ENCODE measurements around the gene IFNAR1. TPM values are rescaled to one million over a fixed set of nuclear protein-coding genes. Genes with fewer than 3 reads are reported as not detected.

The IFNAR1 gene
- total RNA-seq, 1 donor from 2014 or later, result 20.4 TPM

DNA sequence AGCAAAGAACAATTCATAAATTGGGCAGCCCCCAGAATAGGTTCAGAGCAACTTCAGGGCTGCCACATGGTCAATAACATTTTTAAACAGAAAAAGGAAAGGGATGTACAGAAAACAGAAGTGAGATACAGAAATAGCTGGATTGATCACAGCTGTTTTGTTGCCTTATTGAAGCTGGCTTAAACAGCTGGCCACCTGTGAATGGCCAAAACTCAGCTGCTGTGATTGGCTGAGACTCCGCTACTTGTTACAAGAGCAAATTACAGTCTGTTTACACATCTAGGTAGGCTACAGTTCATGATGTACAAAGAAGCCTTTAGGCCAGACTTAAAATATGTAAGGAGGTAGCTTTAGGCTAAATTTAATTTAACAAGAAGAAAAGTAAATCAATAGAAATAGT, 11.6 kb upstream of the IFNAR1 start:
- H3K9me3 ChIP-seq, result no peaks in the 10 kb centered on the region
- H3K4me3 ChIP-seq, result no peak overlapping the region
- H3K36me3 ChIP-seq, result no peaks in the 10 kb centered on the region
- no peaks in the 10 kb centered on the region for H3K4me1 ChIP-seq
- intact Hi-C loops (cut with DNase I), result no loop called here
- DNase-seq (ENCODE audit: extremely low spot score in 2 of 2), result no peak
- H3K27ac ChIP-seq, result no peak overlapping the region
- no peaks in the 10 kb centered on the region for H3K27me3 ChIP-seq
- TF ChIP-seq POLR2A (IDR thresholded peaks at IDR 0.05), result no peak
- no peak for TF ChIP-seq POLR2AphosphoS5 (IDR thresholded peaks at IDR 0.05; ENCODE audit: insufficient read depth in 1 of 2, low read depth in 1 of 2)
- TF ChIP-seq, protein P1, sequence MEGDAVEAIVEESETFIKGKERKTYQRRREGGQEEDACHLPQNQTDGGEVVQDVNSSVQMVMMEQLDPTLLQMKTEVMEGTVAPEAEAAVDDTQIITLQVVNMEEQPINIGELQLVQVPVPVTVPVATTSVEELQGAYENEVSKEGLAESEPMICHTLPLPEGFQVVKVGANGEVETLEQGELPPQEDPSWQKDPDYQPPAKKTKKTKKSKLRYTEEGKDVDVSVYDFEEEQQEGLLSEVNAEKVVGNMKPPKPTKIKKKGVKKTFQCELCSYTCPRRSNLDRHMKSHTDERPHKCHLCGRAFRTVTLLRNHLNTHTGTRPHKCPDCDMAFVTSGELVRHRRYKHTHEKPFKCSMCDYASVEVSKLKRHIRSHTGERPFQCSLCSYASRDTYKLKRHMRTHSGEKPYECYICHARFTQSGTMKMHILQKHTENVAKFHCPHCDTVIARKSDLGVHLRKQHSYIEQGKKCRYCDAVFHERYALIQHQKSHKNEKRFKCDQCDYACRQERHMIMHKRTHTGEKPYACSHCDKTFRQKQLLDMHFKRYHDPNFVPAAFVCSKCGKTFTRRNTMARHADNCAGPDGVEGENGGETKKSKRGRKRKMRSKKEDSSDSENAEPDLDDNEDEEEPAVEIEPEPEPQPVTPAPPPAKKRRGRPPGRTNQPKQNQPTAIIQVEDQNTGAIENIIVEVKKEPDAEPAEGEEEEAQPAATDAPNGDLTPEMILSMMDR (IDR thresholded peaks at IDR 0.05), result no peak

DNA sequence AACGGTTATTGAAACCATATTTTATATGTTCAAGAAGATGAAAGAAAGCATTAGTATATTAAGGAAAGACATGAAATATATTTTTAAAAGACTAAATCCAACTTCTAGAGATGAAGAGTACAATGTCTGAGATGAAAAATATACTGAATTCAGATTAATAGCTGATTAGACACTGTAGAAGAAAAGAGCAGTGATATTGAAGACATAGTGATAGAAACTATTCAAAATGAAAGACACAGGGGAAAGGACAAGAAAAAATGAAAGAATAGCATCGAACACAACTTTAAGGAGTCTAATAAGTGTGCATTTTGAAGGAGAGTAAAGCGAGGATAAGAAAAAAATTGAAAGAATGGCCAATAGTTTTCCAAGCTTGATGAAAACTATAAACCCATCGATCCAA, 11.2 kb upstream of the IFNAR1 start:
- Histone ChIP-seq H3K9me3 (no peaks in the 10 kb centered on the region), H3K27ac (no peak overlapping the region), H3K27me3 (no peaks in the 10 kb centered on the region), H3K4me1 (no peaks in the 10 kb centered on the region), H3K4me3 (no peak overlapping the region), H3K36me3 (no peaks in the 10 kb centered on the region)
- no peak for DNase-seq (ENCODE audit: extremely low spot score in 2 of 2)
- intact Hi-C loops (cut with DNase I), result no loop called here
- TF ChIP-seq, protein P1 (IDR thresholded peaks at IDR 0.05), result no peak
- TF ChIP-seq POLR2A (IDR thresholded peaks at IDR 0.05), result no peak
- TF ChIP-seq POLR2AphosphoS5 (IDR thresholded peaks at IDR 0.05; ENCODE audit: insufficient read depth in 1 of 2, low read depth in 1 of 2), result no peak

DNA sequence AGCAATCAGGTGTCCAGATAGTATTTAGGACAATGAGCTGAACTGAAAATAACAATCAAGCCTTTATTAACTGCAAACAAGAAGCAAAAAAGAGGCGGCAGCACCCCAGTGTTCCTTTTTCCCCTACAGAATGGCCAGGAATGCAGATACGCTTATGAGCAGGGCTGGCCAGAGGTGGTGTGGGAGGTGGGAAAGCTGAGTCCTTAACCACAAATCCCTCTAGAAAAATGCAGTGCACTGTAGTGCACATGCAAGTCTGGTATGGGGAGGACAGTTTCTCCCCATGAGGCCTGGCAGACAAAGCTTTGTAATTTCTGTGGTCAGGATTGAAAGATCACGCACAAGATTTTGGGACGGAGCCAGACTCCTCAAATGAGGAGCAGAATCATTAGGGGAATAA, 10.7 kb upstream of the IFNAR1 start:
- no peak overlapping the region for H3K27ac ChIP-seq
- H3K4me3 ChIP-seq, result no peak overlapping the region
- H3K4me1 ChIP-seq, result no peaks in the 10 kb centered on the region
- no peak for TF ChIP-seq POLR2AphosphoS5 (IDR thresholded peaks at IDR 0.05; ENCODE audit: insufficient read depth in 1 of 2, low read depth in 1 of 2)
- TF ChIP-seq POLR2A (IDR thresholded peaks at IDR 0.05), result no peak
- TF ChIP-seq, protein P1 (IDR thresholded peaks at IDR 0.05), result no peak
- no peak for DNase-seq (ENCODE audit: extremely low spot score in 2 of 2)
- H3K27me3 ChIP-seq, result no peaks in the 10 kb centered on the region
- intact Hi-C loops (cut with DNase I), result no loop called here
- H3K36me3 ChIP-seq, result no peaks in the 10 kb centered on the region
- no peaks in the 10 kb centered on the region for H3K9me3 ChIP-seq

DNA sequence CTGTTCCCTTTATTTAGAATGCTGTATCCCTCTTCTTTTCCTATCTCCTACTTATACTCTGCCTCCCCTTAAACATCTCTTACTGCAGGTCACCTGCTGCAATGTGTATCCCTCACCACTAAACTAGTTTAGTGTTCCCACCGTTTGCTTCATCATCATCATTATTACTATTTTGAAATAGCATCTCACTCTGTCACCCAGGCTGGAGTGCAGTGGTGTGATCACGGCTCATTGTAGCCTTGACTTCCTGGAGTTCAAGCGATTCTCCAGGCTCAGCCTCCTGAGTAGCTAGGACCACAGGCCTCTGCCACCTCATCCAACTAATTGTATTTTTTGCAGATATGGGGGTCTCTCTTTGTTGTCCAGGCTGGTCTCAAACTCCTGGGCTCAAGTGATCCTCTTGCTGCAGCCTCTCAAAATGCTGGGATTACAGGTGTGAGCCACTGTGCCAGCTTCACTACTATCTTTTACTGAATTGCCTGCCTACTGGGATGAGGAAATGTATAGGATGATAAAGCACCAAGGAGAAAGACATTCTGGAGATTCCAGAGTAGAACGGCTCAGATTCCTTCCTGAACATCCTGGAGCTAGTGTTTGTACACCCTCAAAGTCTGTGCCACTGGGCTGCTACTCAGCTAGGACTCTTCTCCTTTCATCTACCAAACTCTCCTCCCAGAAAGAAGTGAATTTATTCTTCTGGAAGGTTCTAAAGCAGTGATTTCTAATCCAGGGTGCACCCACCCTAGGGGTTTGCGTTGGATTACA, 8.6 kb upstream of the IFNAR1 start:
- no peak for TF ChIP-seq POLR2AphosphoS5 (IDR thresholded peaks at IDR 0.05; ENCODE audit: insufficient read depth in 1 of 2, low read depth in 1 of 2)
- no peak for TF ChIP-seq POLR2A (IDR thresholded peaks at IDR 0.05)
- TF ChIP-seq, protein P1 (IDR thresholded peaks at IDR 0.05), result no peak
- Histone ChIP-seq H3K4me3 (no peak overlapping the region), H3K9me3 (no peaks in the 10 kb centered on the region), H3K4me1 (no peaks in the 10 kb centered on the region), H3K36me3 (no peaks in the 10 kb centered on the region), H3K27me3 (no peaks in the 10 kb centered on the region), H3K27ac (no peak overlapping the region)
- DNase-seq (ENCODE audit: extremely low spot score in 2 of 2), result no peak
- intact Hi-C loops (cut with DNase I), result no loop called here

DNA sequence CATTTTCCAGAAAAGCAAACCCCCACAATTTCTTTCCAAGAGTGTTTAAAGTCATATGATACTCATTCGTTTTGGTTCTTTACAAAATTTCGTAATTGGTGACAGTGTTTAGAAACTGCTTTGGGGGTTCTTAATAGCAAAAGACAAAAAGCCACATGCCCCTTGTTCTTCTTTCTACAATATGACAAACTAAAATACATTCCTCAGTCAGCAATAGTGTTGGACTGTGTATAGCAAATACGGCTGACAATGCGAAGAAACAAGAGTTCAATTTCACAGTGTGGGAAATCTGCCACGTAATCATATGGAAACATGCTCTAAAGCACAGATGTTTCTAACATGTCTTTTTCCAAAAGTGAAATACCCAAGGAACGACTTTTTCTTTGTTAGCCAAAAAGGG, 7.6 kb upstream of the IFNAR1 start:
- H3K4me3 ChIP-seq, result no peak overlapping the region
- DNase-seq (ENCODE audit: extremely low spot score in 2 of 2), result no peak
- no peak overlapping the region for H3K27ac ChIP-seq
- H3K36me3 ChIP-seq, result no peaks in the 10 kb centered on the region
- no peak for TF ChIP-seq POLR2AphosphoS5 (IDR thresholded peaks at IDR 0.05; ENCODE audit: insufficient read depth in 1 of 2, low read depth in 1 of 2)
- TF ChIP-seq POLR2A (IDR thresholded peaks at IDR 0.05), result no peak
- TF ChIP-seq, protein P1 (IDR thresholded peaks at IDR 0.05), result no peak
- no peaks in the 10 kb centered on the region for H3K27me3 ChIP-seq
- no peaks in the 10 kb centered on the region for H3K4me1 ChIP-seq
- no peaks in the 10 kb centered on the region for H3K9me3 ChIP-seq
- intact Hi-C loops (cut with DNase I), result no loop called here
